Upper lobe of left lung (tissue), 6 donors: ENCODE results near the gene KIF5A. TPM values are rescaled to one million over a fixed set of nuclear protein-coding genes. Genes with fewer than 3 reads are reported as not detected.
A peak's percentile ranks its signal among the peaks of the same experiment; 100 is the strongest.

ENCODE experiments used
- ATAC-seq, 2 donors: fragments of 200-7000 bp; cut with Tn5 transposase; one replicate each; pipeline ENCODE4 v1.9.1; 2022; ENCODE audit warnings: mild to moderate bottlenecking in 2 of 2, moderate library complexity in 2 of 2; ENCODE audit not compliant: low FRiP score in 2 of 2
- DNase-seq, 2 donors: peaks; one replicate each; pipeline ENCODE4 v3.0.0-alpha.2; 2019 to 2020
- H3K27ac ChIP-seq, 4 donors: fragments of 200-600 bp; sonication (generic); one replicate each; pipeline ENCODE4 v1.5.1; 2016 to 2019
- H3K27me3 ChIP-seq, 4 donors: fragments of 200-600 bp; sonication (generic); one replicate each; pipeline ENCODE4 v1.5.1; 2017 to 2019
- H3K36me3 ChIP-seq, 4 donors: fragments of 200-600 bp; sonication (generic); one replicate each; pipeline ENCODE4 v1.5.1; 2016 to 2019
- H3K4me1 ChIP-seq, 4 donors: fragments of 200-600 bp; sonication (generic); one replicate each; pipeline ENCODE4 v1.5.1; 2018 to 2019
- H3K4me3 ChIP-seq, 4 donors: fragments of 200-600 bp; sonication (generic); one replicate each; pipeline ENCODE4 v1.5.1; 2017 to 2019; ENCODE audit warnings: mild to moderate bottlenecking in 2 of 4, moderate library complexity in 1 of 4
- H3K9me3 ChIP-seq, 4 donors: fragments of 200-600 bp; sonication (generic); one replicate each; pipeline ENCODE4 v1.5.1; 2018 to 2019
- CTCF ChIP-seq, 6 experiments: fragments of 450-650 bp in 4 of 6; fragments of 200-600 bp in 2 of 6; sonication (generic) in 2 of 6; IDR thresholded peaks; one replicate each; pipeline ENCODE4 v1.5.1; 2016 to 2019; ENCODE audit warnings: antibody characterized with exemption in 6 of 6
- EP300 ChIP-seq, 4 donors: sonication (generic); formaldehyde crosslinking; IDR thresholded peaks; one replicate each; pipeline ENCODE4 v1.5.1; 2017; ENCODE audit warnings: antibody characterized with exemption in 4 of 4, control low read depth in 2 of 4
- POLR2A ChIP-seq, 4 donors: fragments of 450-650 bp; IDR thresholded peaks; one replicate each; pipeline ENCODE4 v1.5.1; 2016 to 2017; ENCODE audit warnings: antibody characterized with exemption in 4 of 4, mild to moderate bottlenecking in 2 of 4
- POLR2AphosphoS5 ChIP-seq, 2 donors: sonication (generic); formaldehyde crosslinking; IDR thresholded peaks; one replicate each; pipeline ENCODE4 v1.5.1; 2017; ENCODE audit warnings: antibody characterized with exemption in 2 of 2
- WGBS, 2 donors: methylation state at CpG; one replicate each; pipeline ENCODE4 v1.1.5; 2017 to 2018; 5-methylcytosine and 5-hydroxymethylcytosine counted together
- total RNA-seq, 6 donors: library from RNA; depleted of rRNA in 4 of 6; stranded (reverse); fragments of >200 nt in 4 of 6; gene quantifications; one replicate each; pipeline versions ENCODE4 v1.1.0 to v1.2.1, GENCODE V29; 2016 to 2021
- donor health status: DM: no; HTN: no; CAD: no; lungs with moderate emphysema.
- donor health status: DM: no; HTN: yes; CAD: no; lungs with severe emphysema.

Gene KIF5A
- total RNA-seq, 6 donors from 2014 or later: 0.06 to 0.39 (median 0.20) TPM; not detected in 1

DNA sequence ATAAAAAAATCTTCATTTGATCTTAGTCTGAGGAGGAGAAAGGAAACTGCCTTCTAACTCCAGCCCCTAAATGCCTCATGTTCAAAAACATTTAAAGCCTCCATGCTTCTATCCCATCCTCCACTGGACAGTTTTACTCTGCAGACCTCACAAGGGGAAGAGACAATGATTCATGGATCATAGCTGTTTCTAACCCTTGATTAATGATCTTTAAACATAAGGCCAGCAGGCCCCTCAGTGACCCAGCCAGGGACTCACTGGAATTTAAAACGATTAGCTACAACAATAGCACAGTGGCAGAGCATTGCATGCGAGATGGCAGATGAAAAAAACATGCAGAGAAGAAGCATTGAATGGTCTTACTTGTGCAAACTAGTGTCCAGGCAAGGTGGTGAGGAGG lies 8.8 kb upstream of the KIF5A start:
- H3K36me3 ChIP-seq: peaks cover 0 to 60% (median 18%) of the 10 kb centered on the region in 4 donors
- WGBS, 2 donors: 48 to 71% methylated on average over 2 of the region's 2 CpGs
- H3K4me1 ChIP-seq: peaks cover 14 to 23% (median 19%) of the 10 kb centered on the region in 4 donors
- no peak overlapping the region for H3K4me3 ChIP-seq
- ATAC-seq (no peak), DNase-seq (no peak)
- H3K9me3 ChIP-seq: no peaks in the 10 kb centered on the region
- no peak overlapping the region for H3K27ac ChIP-seq
- TF ChIP-seq CTCF (IDR thresholded peaks at IDR 0.05) (no peak), POLR2AphosphoS5 (IDR thresholded peaks at IDR 0.05) (no peak), POLR2A (IDR thresholded peaks at IDR 0.05) (no peak), EP300 (IDR thresholded peaks at IDR 0.05) (no peak)
- H3K27me3 ChIP-seq: no peaks in the 10 kb centered on the region

DNA sequence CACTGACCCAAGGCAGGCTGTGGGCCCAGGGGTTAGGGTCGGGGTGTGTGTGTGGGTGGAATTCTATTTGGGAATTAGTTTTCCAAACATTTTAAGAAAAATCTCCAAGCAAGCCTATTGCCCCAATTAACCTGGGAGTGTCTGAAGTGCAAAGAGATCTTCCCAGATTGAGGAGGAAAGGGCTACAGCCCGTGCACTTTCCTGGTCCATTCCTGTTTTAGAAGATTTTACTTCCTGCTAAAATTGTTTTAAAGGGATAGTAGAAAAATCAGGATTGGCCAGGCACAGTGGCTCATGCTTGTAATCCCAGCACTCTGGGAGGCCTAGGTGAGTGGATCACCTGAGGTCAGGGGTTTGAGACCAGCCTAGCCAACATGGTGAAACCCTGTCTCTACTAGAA lies 8.1 kb upstream of the KIF5A start:
- no peaks in the 10 kb centered on the region for H3K27me3 ChIP-seq
- no peak for TF ChIP-seq CTCF (IDR thresholded peaks at IDR 0.05)
- no peak for TF ChIP-seq EP300 (IDR thresholded peaks at IDR 0.05)
- TF ChIP-seq POLR2AphosphoS5 (IDR thresholded peaks at IDR 0.05): no peak
- no peak for TF ChIP-seq POLR2A (IDR thresholded peaks at IDR 0.05)
- ATAC-seq (no peak), DNase-seq (no peak)
- peaks cover 19 to 29% (median 21%) of the 10 kb centered on the region in 4 donors for H3K4me1 ChIP-seq
- H3K36me3 ChIP-seq: peaks cover 0 to 60% (median 18%) of the 10 kb centered on the region in 4 donors
- no peak overlapping the region for H3K27ac ChIP-seq
- WGBS, 2 donors: 86 to 89% methylated on average over 2 of the region's 2 CpGs
- H3K9me3 ChIP-seq: no peaks in the 10 kb centered on the region
- no peak overlapping the region for H3K4me3 ChIP-seq

GRCh38 chr12:57543581-57543980 lies 6.3 kb upstream of the KIF5A start:
- Histone ChIP-seq H3K4me1 (peaks cover 19 to 35% (median 24%) of the 10 kb centered on the region in 4 donors), H3K27ac (no peak overlapping the region), H3K27me3 (no peaks in the 10 kb centered on the region), H3K36me3 (peaks cover 0 to 43% (median 10%) of the 10 kb centered on the region in 4 donors), H3K4me3 (no peak overlapping the region), H3K9me3 (no peaks in the 10 kb centered on the region)
- ATAC-seq (no peak), DNase-seq (no peak)
- WGBS, 2 donors: 77 to 88% methylated on average over 2 of the region's 2 CpGs
- TF ChIP-seq CTCF (IDR thresholded peaks at IDR 0.05) (no peak), POLR2AphosphoS5 (IDR thresholded peaks at IDR 0.05) (no peak), POLR2A (IDR thresholded peaks at IDR 0.05) (no peak), EP300 (IDR thresholded peaks at IDR 0.05) (no peak)

GRCh38 chr12:57545809-57546437 lies 3.9 kb upstream of the KIF5A start:
- TF ChIP-seq POLR2A (IDR thresholded peaks at IDR 0.05): no peak
- TF ChIP-seq POLR2AphosphoS5 (IDR thresholded peaks at IDR 0.05): peak in 1 of 2 donors; percentile 36
- no peak for TF ChIP-seq EP300 (IDR thresholded peaks at IDR 0.05)
- TF ChIP-seq CTCF (IDR thresholded peaks at IDR 0.05): peak in 1 of 6 experiments; percentile 8
- ATAC-seq: no peak
- 62 to 70% methylated on average over 14 to 15 of the region's 15 CpGs for WGBS, 2 donors
- peaks cover 0 to 18% (median 10%) of the 10 kb centered on the region in 4 donors for H3K27me3 ChIP-seq
- peaks cover 28 to 50% (median 33%) of the 10 kb centered on the region in 4 donors for H3K4me1 ChIP-seq
- H3K27ac ChIP-seq: peak overlapping the region; percentile 87 to 92 (median 91)
- H3K9me3 ChIP-seq: no peaks in the 10 kb centered on the region
- no peak for DNase-seq
- peaks cover 0 to 20% (median 6%) of the 10 kb centered on the region in 4 donors for H3K36me3 ChIP-seq
- peak overlapping the region; percentile 58 to 87 (median 82) for H3K4me3 ChIP-seq
